WI38 (cell line): ENCODE data around the gene TADA2A.
"Not testable (repeated sequence)": the region's sequence is repeated elsewhere in the genome, so short reads cannot be mapped to it uniquely, and the experiment has no call there.

Source experiments
- H3K4me3 ChIP-seq: 2 replicates; pipeline ENCODE4 v1.5.1; 2011; ENCODE audit warnings: low read depth, mild to moderate bottlenecking, control low read depth, low read length
- CTCF ChIP-seq: IDR thresholded peaks from 2 replicates; pipeline ENCODE4 v1.5.1; 2012; ENCODE audit warnings: low read depth, mild to moderate bottlenecking, control low read depth, low read length

TADA2A gene

GRCh38 chr17:37425268-37425667, 18.6 kb downstream of the TADA2A start:
- H3K4me3 ChIP-seq = no peak overlapping the region

GRCh38 chr17:37429039-37429438, 22.4 kb downstream of the TADA2A start:
- H3K4me3 ChIP-seq = no peak overlapping the region
- no peak for TF ChIP-seq CTCF

More at GRCh38 chr17:37425268-37425667, 18.6 kb downstream of the TADA2A start:
- no peak for TF ChIP-seq CTCF

- H3K4me3 ChIP-seq = no peak overlapping the region
- TF ChIP-seq CTCF = no peak
These were observed 22.8 kb downstream of the TADA2A start for GRCh38 chr17:37429453-37429852.

- H3K4me3 ChIP-seq = no peak overlapping the region
- TF ChIP-seq CTCF = no peak
These were observed 23.5 kb downstream of the TADA2A start for GRCh38 chr17:37430051-37430627.

GRCh38 chr17:37432671-37433070, 26.0 kb downstream of the TADA2A start:
- no peak for TF ChIP-seq CTCF
- H3K4me3 ChIP-seq = no peak overlapping the region

GRCh38 chr17:37438141-37438540, 31.5 kb downstream of the TADA2A start:
- H3K4me3 ChIP-seq = no peak overlapping the region
- no peak for TF ChIP-seq CTCF

GRCh38 chr17:37440424-37440823, 33.7 kb downstream of the TADA2A start:
- H3K4me3 ChIP-seq = no peak overlapping the region
- no peak for TF ChIP-seq CTCF

GRCh38 chr17:37441369-37442014, 34.8 kb downstream of the TADA2A start:
- H3K4me3 ChIP-seq = not testable (repeated sequence)
